ENCODE results near the gene ARHGAP36.
A peak's percentile ranks its signal among the peaks of the same experiment; 100 is the strongest.

Gene ARHGAP36, protein sequence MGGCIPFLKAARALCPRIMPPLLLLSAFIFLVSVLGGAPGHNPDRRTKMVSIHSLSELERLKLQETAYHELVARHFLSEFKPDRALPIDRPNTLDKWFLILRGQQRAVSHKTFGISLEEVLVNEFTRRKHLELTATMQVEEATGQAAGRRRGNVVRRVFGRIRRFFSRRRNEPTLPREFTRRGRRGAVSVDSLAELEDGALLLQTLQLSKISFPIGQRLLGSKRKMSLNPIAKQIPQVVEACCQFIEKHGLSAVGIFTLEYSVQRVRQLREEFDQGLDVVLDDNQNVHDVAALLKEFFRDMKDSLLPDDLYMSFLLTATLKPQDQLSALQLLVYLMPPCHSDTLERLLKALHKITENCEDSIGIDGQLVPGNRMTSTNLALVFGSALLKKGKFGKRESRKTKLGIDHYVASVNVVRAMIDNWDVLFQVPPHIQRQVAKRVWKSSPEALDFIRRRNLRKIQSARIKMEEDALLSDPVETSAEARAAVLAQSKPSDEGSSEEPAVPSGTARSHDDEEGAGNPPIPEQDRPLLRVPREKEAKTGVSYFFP

DNA sequence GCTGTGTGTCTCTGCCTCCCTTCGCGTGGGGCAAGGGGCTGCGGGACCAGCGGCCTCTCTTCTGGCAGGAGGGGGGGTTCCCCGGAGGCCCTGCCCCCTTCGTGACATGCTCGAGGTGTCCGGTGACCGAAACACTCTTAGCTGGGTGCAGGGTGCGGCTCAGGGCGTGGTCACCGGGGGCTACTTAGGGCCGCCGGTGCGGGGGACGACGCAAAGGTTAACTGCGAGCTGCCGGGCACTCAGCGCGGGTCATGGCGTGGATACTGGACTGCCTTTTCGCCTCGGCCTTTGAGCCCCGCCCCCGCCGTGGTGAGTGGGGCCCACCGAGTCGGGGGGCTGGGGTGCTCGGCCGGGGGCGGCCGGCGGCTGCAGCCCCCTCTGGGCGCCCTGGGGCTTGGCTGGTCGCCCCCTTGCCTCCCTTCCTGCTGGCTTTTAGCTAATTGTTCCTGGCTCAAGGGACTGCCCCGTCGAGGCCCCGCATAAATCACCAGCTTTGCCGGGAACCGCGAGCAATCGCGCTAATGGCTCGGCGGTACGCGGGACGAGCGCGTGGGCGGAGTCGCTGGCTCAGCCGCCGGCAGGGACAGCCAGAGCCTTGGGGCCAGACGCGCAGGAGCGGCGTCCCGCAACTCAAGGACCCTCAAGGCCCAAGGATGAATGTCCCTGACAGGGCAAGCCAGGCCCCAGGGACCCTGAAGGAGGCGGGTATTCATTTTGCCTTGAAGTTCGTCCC lies at the start of gene ARHGAP36:
Gene ARHGAP36 (plus strand): TSS at position 211 of the 733 bp plus-strand sequence. CDS start 23,320 bp downstream, outside the sequence.
- peaks cover 19% of the 10 kb centered on the region for H3K27me3 Mint-ChIP-seq (ENCODE audit: low read depth)
- H3K4me3 Mint-ChIP-seq = no peak within 1 kb of the TSS
- no peaks in the 10 kb centered on the region for H3K4me1 Mint-ChIP-seq (ENCODE audit: low read depth)
- H3K36me3 Mint-ChIP-seq (ENCODE audit: low read depth) = no peaks in the 10 kb centered on the region
- no peak within 1 kb of the TSS for H3K27ac Mint-ChIP-seq
- H3K9me3 Mint-ChIP-seq = no peaks in the 10 kb centered on the region

GRCh38 chrX:131010186-131010585 lies 48.0 kb upstream of the ARHGAP36 start:
- Mint-ChIP-seq H3K4me3 (no peak overlapping the region), H3K9me3 (no peaks in the 10 kb centered on the region), H3K4me1 (ENCODE audit: low read depth) (no peaks in the 10 kb centered on the region), H3K27me3 (ENCODE audit: low read depth) (peaks cover 4% of the 10 kb centered on the region), H3K27ac (no peak overlapping the region), H3K36me3 (ENCODE audit: low read depth) (no peaks in the 10 kb centered on the region)

DNA sequence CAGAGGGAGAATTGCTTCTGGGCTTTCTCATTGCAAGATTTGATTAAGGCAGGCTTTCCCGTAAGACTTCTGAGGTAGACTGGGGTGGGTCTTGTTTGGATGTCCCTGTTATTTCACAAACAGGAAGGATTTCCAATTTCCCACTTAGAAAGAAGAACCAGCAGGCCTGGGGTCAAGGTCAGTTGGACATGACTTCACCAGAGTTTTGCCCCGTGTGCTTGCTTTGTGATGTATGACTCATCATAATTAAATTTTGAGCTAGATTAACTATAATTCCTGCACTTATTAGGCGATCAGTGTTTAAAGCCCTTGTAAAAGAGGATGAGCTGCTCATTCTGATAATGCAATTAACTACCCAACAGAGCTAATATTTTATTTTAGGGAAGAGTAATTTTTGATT lies 32.8 kb upstream of the ARHGAP36 start:
- Mint-ChIP-seq H3K27ac (no peak overlapping the region), H3K27me3 (ENCODE audit: low read depth) (peaks cover 7% of the 10 kb centered on the region), H3K36me3 (ENCODE audit: low read depth) (no peaks in the 10 kb centered on the region), H3K9me3 (no peaks in the 10 kb centered on the region), H3K4me1 (ENCODE audit: low read depth) (no peaks in the 10 kb centered on the region), H3K4me3 (no peak overlapping the region)

DNA sequence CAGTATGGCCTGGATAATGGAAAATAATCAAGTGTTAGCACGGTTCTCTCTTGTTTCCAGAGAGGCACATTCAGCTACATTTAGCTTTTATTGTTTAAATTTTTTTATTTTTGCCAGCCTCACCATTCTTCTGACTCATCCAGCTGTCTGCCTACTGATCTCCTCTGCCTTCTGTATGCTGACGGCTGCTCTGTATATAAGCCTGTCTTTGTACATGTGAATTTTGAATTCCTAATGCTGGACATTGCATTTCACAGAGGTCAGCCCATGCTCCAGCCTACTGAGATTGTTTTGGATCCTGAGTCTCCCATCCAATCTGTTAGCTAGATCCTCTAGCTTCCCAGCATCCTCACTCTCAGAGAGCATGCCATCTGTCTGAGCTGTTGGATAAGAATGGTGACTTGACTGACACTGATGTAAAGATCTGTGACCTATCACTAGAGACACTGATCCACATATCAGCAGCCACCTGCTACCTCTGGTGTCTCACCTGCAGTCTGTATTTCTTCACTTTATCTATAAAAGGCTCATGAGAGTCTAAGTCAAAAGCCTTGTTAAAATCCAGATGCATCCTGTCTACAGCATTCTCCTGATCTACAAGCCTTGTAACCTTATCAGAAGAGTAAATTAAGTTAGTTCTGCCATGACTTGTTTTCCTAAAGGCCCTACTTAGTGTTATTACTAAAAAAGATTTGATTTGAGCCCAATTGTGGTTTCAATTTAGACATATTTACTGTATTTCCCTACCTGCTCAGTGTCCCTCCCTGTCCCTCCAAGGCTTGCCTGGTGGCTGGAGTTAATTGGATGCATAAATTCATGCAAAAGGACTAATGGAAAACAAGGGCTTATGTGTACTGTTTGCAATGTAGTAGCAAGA lies 25.6 kb upstream of the ARHGAP36 start:
- Mint-ChIP-seq H3K4me1 (ENCODE audit: low read depth) (no peaks in the 10 kb centered on the region), H3K9me3 (no peaks in the 10 kb centered on the region), H3K27me3 (ENCODE audit: low read depth) (peaks cover 4% of the 10 kb centered on the region), H3K4me3 (no peak overlapping the region), H3K27ac (no peak overlapping the region), H3K36me3 (ENCODE audit: low read depth) (no peaks in the 10 kb centered on the region)

- Mint-ChIP-seq H3K9me3 (no peaks in the 10 kb centered on the region), H3K4me1 (ENCODE audit: low read depth) (no peaks in the 10 kb centered on the region), H3K36me3 (ENCODE audit: low read depth) (no peaks in the 10 kb centered on the region), H3K27ac (no peak overlapping the region), H3K27me3 (ENCODE audit: low read depth) (no peaks in the 10 kb centered on the region), H3K4me3 (no peak overlapping the region)
These were observed 24.1 kb upstream of the ARHGAP36 start for GRCh38 chrX:131034063-131034462.

DNA sequence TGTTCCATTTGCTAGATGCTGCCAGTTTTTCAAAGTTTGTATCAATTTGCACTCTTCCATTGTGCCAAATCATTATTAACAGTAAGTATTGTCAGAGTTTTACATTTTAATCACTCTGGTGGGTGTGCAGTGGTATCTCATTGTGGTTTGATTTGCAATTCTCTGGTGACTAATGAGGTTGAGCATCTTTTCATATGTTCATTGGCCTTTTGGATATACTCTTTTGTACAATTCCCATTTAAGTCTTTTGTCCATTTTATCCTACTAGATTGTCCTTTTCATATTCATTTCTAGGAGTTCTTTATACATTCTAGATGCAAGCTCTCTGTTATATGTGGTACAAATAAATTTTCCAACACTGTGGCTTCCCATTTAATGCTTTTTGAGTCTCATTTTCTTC lies 17.4 kb upstream of the ARHGAP36 start:
- no peak overlapping the region for H3K4me3 Mint-ChIP-seq
- H3K27me3 Mint-ChIP-seq (ENCODE audit: low read depth) = peaks cover 3% of the 10 kb centered on the region
- H3K9me3 Mint-ChIP-seq = no peaks in the 10 kb centered on the region
- H3K27ac Mint-ChIP-seq = no peak overlapping the region
- H3K36me3 Mint-ChIP-seq (ENCODE audit: low read depth) = no peaks in the 10 kb centered on the region
- no peaks in the 10 kb centered on the region for H3K4me1 Mint-ChIP-seq (ENCODE audit: low read depth)

- Mint-ChIP-seq H3K4me1 (ENCODE audit: low read depth) (no peaks in the 10 kb centered on the region), H3K27me3 (ENCODE audit: low read depth) (peaks cover 9% of the 10 kb centered on the region)
These were observed 16.5 kb upstream of the ARHGAP36 start for GRCh38 chrX:131041667-131042066.

DNA sequence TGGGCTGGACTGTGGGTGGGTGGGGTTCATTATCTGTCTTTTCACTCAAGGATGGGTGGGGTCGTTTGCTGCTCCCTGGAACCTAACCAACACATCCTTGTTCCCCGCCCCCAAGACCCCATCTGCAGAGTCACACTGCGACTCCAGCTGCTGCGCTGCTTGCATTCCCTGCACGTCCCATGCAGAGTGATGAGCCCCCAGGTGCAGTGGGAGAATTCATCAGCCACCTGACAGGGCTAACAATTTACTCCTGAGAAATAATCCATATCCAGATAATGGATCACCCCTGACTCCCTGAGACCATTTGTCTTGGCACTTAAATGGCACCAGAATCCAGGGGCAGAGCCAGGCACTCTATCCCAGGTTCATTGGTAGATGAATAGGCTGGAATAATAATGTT lies 12.4 kb upstream of the ARHGAP36 start:
- peaks cover 6% of the 10 kb centered on the region for H3K27me3 Mint-ChIP-seq (ENCODE audit: low read depth)
- H3K4me1 Mint-ChIP-seq (ENCODE audit: low read depth) = no peaks in the 10 kb centered on the region

More at GRCh38 chrX:131041667-131042066, 16.5 kb upstream of the ARHGAP36 start:
- H3K4me3 Mint-ChIP-seq = no peak overlapping the region
- no peaks in the 10 kb centered on the region for H3K36me3 Mint-ChIP-seq (ENCODE audit: low read depth)
- H3K27ac Mint-ChIP-seq = no peak overlapping the region
- no peaks in the 10 kb centered on the region for H3K9me3 Mint-ChIP-seq

GRCh38 chrX:131046596-131046995 lies 11.6 kb upstream of the ARHGAP36 start:
- Mint-ChIP-seq H3K36me3 (ENCODE audit: low read depth) (no peaks in the 10 kb centered on the region), H3K4me1 (ENCODE audit: low read depth) (no peaks in the 10 kb centered on the region), H3K4me3 (no peak overlapping the region), H3K9me3 (no peaks in the 10 kb centered on the region), H3K27me3 (ENCODE audit: low read depth) (peaks cover 6% of the 10 kb centered on the region), H3K27ac (no peak overlapping the region)

More for the DNA sequence above, 12.4 kb upstream of the ARHGAP36 start:
- Mint-ChIP-seq H3K4me3 (no peak overlapping the region), H3K9me3 (no peaks in the 10 kb centered on the region), H3K36me3 (ENCODE audit: low read depth) (no peaks in the 10 kb centered on the region), H3K27ac (peak overlapping the region; percentile 41)

DNA sequence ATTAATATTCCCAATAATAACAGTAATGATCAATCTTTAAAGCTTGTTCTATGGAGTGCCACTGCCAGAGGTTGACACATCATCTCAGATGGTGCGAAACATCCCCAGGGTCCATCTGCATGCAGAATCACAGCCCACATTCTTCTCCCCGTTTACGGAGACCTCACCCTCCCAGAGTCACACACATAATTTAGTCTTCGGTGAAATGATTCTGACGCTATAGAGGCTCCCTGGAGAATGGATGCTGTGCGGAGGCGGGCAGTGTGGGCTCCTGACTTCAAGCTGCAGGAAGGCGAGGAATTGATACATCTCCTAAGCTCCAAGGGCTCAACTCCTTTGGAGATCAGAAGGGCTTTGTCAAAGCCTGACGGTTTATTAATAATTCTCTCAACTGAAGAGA lies 11.0 kb upstream of the ARHGAP36 start:
- no peaks in the 10 kb centered on the region for H3K4me1 Mint-ChIP-seq (ENCODE audit: low read depth)
- H3K27ac Mint-ChIP-seq = no peak overlapping the region
- H3K4me3 Mint-ChIP-seq = no peak overlapping the region
- H3K36me3 Mint-ChIP-seq (ENCODE audit: low read depth) = no peaks in the 10 kb centered on the region
- H3K27me3 Mint-ChIP-seq (ENCODE audit: low read depth) = peaks cover 6% of the 10 kb centered on the region
- no peaks in the 10 kb centered on the region for H3K9me3 Mint-ChIP-seq

- no peaks in the 10 kb centered on the region for H3K9me3 Mint-ChIP-seq
- H3K36me3 Mint-ChIP-seq (ENCODE audit: low read depth) = no peaks in the 10 kb centered on the region
- no peaks in the 10 kb centered on the region for H3K4me1 Mint-ChIP-seq (ENCODE audit: low read depth)
- H3K27me3 Mint-ChIP-seq (ENCODE audit: low read depth) = peaks cover 6% of the 10 kb centered on the region
- no peak overlapping the region for H3K4me3 Mint-ChIP-seq
- no peak overlapping the region for H3K27ac Mint-ChIP-seq
These were observed 5.1 kb upstream of the ARHGAP36 start for GRCh38 chrX:131053076-131053475.

DNA sequence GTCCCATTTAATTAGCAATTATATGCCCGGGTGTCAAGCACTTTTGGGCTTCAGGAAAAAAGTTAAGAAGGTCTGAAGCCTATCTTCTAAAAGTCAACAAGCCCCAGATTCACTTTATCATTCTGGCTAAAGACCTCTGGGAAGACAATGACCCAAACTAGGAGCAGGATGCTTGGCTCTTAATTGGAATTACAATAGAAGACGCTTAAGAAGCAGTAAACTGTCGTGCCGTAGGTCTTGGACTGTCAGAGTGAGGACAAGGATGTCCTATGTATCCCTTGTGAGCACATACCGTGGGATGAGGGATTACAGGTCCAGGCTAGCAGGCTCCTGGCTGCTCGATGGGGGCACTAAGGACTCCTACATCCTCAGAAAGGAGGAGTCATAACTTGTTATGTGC lies 3.2 kb upstream of the ARHGAP36 start:
- no peak overlapping the region for H3K27ac Mint-ChIP-seq
- H3K27me3 Mint-ChIP-seq (ENCODE audit: low read depth) = peaks cover 14% of the 10 kb centered on the region
- no peaks in the 10 kb centered on the region for H3K36me3 Mint-ChIP-seq (ENCODE audit: low read depth)
- H3K4me3 Mint-ChIP-seq = no peak overlapping the region
- no peaks in the 10 kb centered on the region for H3K9me3 Mint-ChIP-seq
- no peaks in the 10 kb centered on the region for H3K4me1 Mint-ChIP-seq (ENCODE audit: low read depth)

GRCh38 chrX:131057706-131058105 lies 440 bp upstream of the ARHGAP36 start:
- H3K4me3 Mint-ChIP-seq = no peak overlapping the region
- no peak overlapping the region for H3K27ac Mint-ChIP-seq
- peaks cover 19% of the 10 kb centered on the region for H3K27me3 Mint-ChIP-seq (ENCODE audit: low read depth)
- H3K4me1 Mint-ChIP-seq (ENCODE audit: low read depth) = no peaks in the 10 kb centered on the region
- H3K36me3 Mint-ChIP-seq (ENCODE audit: low read depth) = no peaks in the 10 kb centered on the region
- no peaks in the 10 kb centered on the region for H3K9me3 Mint-ChIP-seq

DNA sequence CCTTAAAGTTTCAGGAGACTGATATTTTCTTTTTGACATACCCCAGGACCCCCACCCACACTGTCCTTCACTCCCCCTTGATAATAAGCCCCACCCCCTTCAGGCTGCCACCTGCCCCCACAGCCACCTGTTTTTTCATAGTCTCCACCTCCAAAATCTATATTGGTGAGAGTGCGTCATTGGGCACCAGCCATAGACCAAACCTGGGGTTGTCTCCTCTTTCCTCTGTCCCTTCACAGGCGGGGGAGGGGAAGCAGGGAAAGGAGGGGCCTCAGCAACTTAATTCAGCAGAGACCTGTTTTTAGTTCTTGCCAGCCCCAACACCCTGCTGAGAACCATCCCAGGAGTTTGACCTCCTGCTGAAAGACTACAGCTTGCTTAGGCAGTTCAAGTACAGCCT lies 1.1 kb downstream of the ARHGAP36 start:
- Mint-ChIP-seq H3K36me3 (ENCODE audit: low read depth) (no peaks in the 10 kb centered on the region), H3K9me3 (no peaks in the 10 kb centered on the region), H3K4me1 (ENCODE audit: low read depth) (no peaks in the 10 kb centered on the region), H3K27me3 (ENCODE audit: low read depth) (peaks cover 24% of the 10 kb centered on the region), H3K4me3 (no peak overlapping the region), H3K27ac (no peak overlapping the region)
